ENCODE results near the gene KCNIP3.
A peak's percentile ranks its signal among the peaks of the same experiment; 100 is the strongest.
"Not testable (repeated sequence)": the region's sequence is repeated elsewhere in the genome, so short reads cannot be mapped to it uniquely, and the experiment has no call there.

- TF ChIP-seq, protein P1, sequence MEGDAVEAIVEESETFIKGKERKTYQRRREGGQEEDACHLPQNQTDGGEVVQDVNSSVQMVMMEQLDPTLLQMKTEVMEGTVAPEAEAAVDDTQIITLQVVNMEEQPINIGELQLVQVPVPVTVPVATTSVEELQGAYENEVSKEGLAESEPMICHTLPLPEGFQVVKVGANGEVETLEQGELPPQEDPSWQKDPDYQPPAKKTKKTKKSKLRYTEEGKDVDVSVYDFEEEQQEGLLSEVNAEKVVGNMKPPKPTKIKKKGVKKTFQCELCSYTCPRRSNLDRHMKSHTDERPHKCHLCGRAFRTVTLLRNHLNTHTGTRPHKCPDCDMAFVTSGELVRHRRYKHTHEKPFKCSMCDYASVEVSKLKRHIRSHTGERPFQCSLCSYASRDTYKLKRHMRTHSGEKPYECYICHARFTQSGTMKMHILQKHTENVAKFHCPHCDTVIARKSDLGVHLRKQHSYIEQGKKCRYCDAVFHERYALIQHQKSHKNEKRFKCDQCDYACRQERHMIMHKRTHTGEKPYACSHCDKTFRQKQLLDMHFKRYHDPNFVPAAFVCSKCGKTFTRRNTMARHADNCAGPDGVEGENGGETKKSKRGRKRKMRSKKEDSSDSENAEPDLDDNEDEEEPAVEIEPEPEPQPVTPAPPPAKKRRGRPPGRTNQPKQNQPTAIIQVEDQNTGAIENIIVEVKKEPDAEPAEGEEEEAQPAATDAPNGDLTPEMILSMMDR (IDR thresholded peaks at IDR 0.05) = peak; percentile 73
- TF ChIP-seq EZH2 (IDR thresholded peaks at IDR 0.05; ENCODE audit: borderline replicate concordance, insufficient read depth, low read depth, low read length, poor library complexity, severe bottlenecking) = not testable (repeated sequence)
These were observed 117.0 kb downstream of the KCNIP3 start for GRCh38 chr2:95414015-95414594.

Measured in B cell (primary cell).